AG10803 (cell line): Measurements from ENCODE around the gene NUP98.

Source experiments
- DNase-seq: peaks from one replicate; pipeline ENCODE4 v3.0.0; 2010; ENCODE audit warnings: low read depth
- H3K4me3 ChIP-seq: 2 replicates; pipeline ENCODE4 v1.5.1; 2011; ENCODE audit warnings: mild to moderate bottlenecking, low read length, control low read depth
- CTCF ChIP-seq: conservative IDR thresholded peaks from 2 replicates; pipeline ENCODE4 v1.5.1; 2011; ENCODE audit warnings: mild to moderate bottlenecking, low read length, control low read depth, inconsistent platforms

Gene NUP98

GRCh38 chr11:3826721-3827120 is 29.4 kb upstream of the NUP98 start:
- H3K4me3 ChIP-seq = no peak overlapping the region
- no peak for TF ChIP-seq CTCF
- no peak for DNase-seq

- TF ChIP-seq CTCF = no peak
- no peak overlapping the region for H3K4me3 ChIP-seq
- DNase-seq = no peak
These were observed 28.3 kb upstream of the NUP98 start for GRCh38 chr11:3825473-3826154.

- no peak overlapping the region for H3K4me3 ChIP-seq
- DNase-seq = no peak
- TF ChIP-seq CTCF = peak; percentile 47
These were observed 27.5 kb upstream of the NUP98 start for GRCh38 chr11:3824714-3825472.

- no peak overlapping the region for H3K4me3 ChIP-seq
- no peak for DNase-seq
- TF ChIP-seq CTCF = no peak
These were observed 26.6 kb upstream of the NUP98 start for GRCh38 chr11:3823762-3824506.

GRCh38 chr11:3823303-3823702 is 25.9 kb upstream of the NUP98 start:
- TF ChIP-seq CTCF = no peak
- peak; percentile 79 for DNase-seq
- H3K4me3 ChIP-seq = no peak overlapping the region

- TF ChIP-seq CTCF = no peak
- no peak overlapping the region for H3K4me3 ChIP-seq
- no peak for DNase-seq
These were observed 25.0 kb upstream of the NUP98 start for GRCh38 chr11:3822312-3822711.

GRCh38 chr11:3820971-3821370 is 23.6 kb upstream of the NUP98 start:
- no peak for TF ChIP-seq CTCF
- no peak overlapping the region for H3K4me3 ChIP-seq
- DNase-seq = no peak
